ENCODE data around the gene CLMP. TPM values are rescaled to one million over a fixed set of nuclear protein-coding genes. Genes with fewer than 3 reads are reported as not detected.

Gene CLMP
- total and polyA plus RNA-seq, 2 experiments from 2014 or later: 7.1 to 18.4 TPM

GRCh38 chr11:123166071-123166559 lies 28.9 kb downstream of the CLMP start:
- no peaks in the 10 kb centered on the region for H3K79me2 ChIP-seq (replicated peaks; ENCODE audit: insufficient read depth)
- Mint-ChIP-seq H3K27me3 (ENCODE audit: insufficient read depth, low read depth, poor library complexity) (peaks cover 2% of the 10 kb centered on the region), H3K4me3 (no peak overlapping the region), H3K36me3 (ENCODE audit: low read depth) (no peaks in the 10 kb centered on the region; the same call in 2 of the 3 replicates), H3K27ac (no peak overlapping the region), H3K4me1 (peaks cover 34% of the 10 kb centered on the region), H3K9me3 (no peaks in the 10 kb centered on the region)
- H3K4me3 ChIP-seq: no peak overlapping the region
- peaks cover 28% of the 10 kb centered on the region for H3K4me1 ChIP-seq (ENCODE audit: insufficient read depth)
- ATAC-seq (peak; percentile 95), DNase-seq (ENCODE audit: low spot score) (peak; percentile 92)
- no peaks in the 10 kb centered on the region for H4K20me1 ChIP-seq (replicated peaks; ENCODE audit: insufficient read depth)
- H3F3A ChIP-seq (replicated peaks; ENCODE audit: low read depth): no peaks in the 10 kb centered on the region
- no peak overlapping the region for H3K4me2 ChIP-seq
- TF ChIP-seq NANOG (IDR thresholded peaks at IDR 0.05; ENCODE audit: borderline replicate concordance): no peak
- no peak for TF ChIP-seq EZH2phosphoT487 (IDR thresholded peaks at IDR 0.05; ENCODE audit: unreplicated experiment)
- TF ChIP-seq STAT1 (IDR thresholded peaks at IDR 0.05; ENCODE audit: unreplicated experiment): no peak
- peak; percentile 93 for TF ChIP-seq CTCF (conservative IDR thresholded peaks at IDR 0.05; ENCODE audit: low read depth in 2 of 2)
- no peak for TF ChIP-seq ZNF114 (CRISPR knock-in tag; IDR thresholded peaks at IDR 0.05)
- TF ChIP-seq REST (IDR thresholded peaks at IDR 0.05; ENCODE audit: unreplicated experiment): no peak
- TF ChIP-seq ETS1 (IDR thresholded peaks at IDR 0.05): no peak
- TF ChIP-seq ZNF462 (CRISPR knock-in tag; IDR thresholded peaks at IDR 0.05): peak; percentile 65
- H3K27ac ChIP-seq (ENCODE audit: low read depth): 0 out of 2 replicates have a peak overlapping the region, but pooled peaks have one; percentile 28
- no peaks in the 10 kb centered on the region for H3K27me3 ChIP-seq (ENCODE audit: insufficient read depth)
- H2AFZ ChIP-seq: no peak overlapping the region
- H3K9me2 ChIP-seq (ENCODE audit: insufficient read depth): no peaks in the 10 kb centered on the region
- no peaks in the 10 kb centered on the region for H3K36me3 ChIP-seq (ENCODE audit: insufficient read depth)
